ENCODE results near the gene C19orf44. TPM values are rescaled to one million over a fixed set of nuclear protein-coding genes. Genes with fewer than 3 reads are reported as not detected.
A peak's percentile ranks its signal among the peaks of the same experiment; 100 is the strongest.

C19orf44 gene
- total and polyA plus RNA-seq, 4 donors: 3.7 to 15.6 (median 10.6) TPM

DNA sequence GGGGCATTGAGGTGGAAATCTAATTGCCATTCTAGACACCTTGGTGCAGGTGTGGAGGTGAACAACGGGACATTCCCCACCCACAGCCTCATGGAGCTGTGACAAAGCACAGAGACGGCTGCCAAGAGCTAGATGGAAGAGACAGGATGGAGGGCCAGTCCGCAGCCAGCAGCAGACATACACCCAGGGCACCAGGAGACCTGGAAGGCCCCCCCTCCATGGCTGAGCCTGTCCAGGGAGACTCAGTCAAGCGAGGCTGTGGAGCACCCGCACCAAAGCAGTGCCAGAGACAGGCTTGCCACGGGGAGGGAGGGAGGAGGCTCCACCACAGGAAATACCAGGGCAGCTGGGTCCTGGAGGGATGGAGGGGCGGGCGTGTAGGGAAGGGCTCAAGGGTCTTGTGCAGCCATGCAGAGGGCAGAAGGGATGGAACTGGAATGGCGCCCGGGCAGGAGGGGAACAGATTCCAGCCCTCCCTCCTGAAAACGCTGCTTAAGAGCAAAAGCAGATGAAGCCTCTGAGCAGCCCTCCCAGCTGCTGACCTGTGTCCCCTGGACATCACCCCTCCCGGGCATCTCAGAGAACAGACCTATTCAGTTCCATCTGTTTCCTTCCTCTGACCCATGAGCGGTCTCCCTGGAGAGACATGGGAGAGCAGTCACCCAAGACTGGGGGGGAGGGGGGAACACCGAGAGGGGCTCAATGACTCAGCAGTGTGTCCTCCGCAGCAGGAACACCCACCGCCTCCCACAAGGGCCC is 38.8 kb upstream of the C19orf44 start:
- Histone ChIP-seq H3K27ac (ENCODE audit: low read depth, low read length) (peak overlapping the region; percentile 54), H3K9me3 (ENCODE audit: control insufficient read depth, insufficient read depth, low read length) (no peaks in the 10 kb centered on the region), H3K36me3 (ENCODE audit: control insufficient read depth, insufficient read depth, low read length) (peaks cover 8% of the 10 kb centered on the region), H3K4me3 (ENCODE audit: low read depth, low read length) (no peak overlapping the region), H3K4me1 (ENCODE audit: control insufficient read depth, insufficient read depth, low read length) (peaks cover 66% of the 10 kb centered on the region), H3K27me3 (ENCODE audit: control insufficient read depth, insufficient read depth, low read length) (no peaks in the 10 kb centered on the region)
- WGBS (ENCODE audit: insufficient coverage): 29% methylated on average over 12 of the region's 16 CpGs
- DNase-seq (ENCODE audit: low read depth in 4 of 6, low spot score in 6 of 6): peak in 1 of 6 donors; percentile 60

DNA sequence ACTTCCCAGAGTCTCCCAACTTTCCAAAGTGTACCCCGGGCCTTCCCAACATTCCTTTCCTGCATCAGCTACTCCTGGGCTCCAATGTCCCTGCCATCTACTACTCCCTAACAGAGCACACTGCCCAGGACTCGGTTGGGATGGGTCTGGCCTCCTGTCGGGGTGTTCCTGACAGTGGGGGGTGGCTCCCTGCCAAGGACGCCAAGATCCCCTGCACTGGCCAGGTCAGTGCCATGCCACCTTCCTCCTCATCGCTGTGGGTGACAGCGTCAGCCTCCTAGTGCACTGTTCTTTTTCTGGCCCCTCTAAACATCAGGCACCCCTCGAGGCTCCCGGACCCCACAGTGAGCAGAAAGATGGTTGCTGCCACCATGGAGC is 38.3 kb upstream of the C19orf44 start:
- no peak for DNase-seq (ENCODE audit: low read depth in 4 of 6, low spot score in 6 of 6)
- H3K9me3 ChIP-seq (ENCODE audit: control insufficient read depth, insufficient read depth, low read length): no peaks in the 10 kb centered on the region
- WGBS (ENCODE audit: insufficient coverage): 58% methylated on average over 8 of the region's 8 CpGs
- peaks cover 8% of the 10 kb centered on the region for H3K36me3 ChIP-seq (ENCODE audit: control insufficient read depth, insufficient read depth, low read length)
- H3K4me3 ChIP-seq (ENCODE audit: low read depth, low read length): no peak overlapping the region
- H3K27ac ChIP-seq (ENCODE audit: low read depth, low read length): peak overlapping the region; percentile 54
- H3K4me1 ChIP-seq (ENCODE audit: control insufficient read depth, insufficient read depth, low read length): peaks cover 68% of the 10 kb centered on the region
- no peaks in the 10 kb centered on the region for H3K27me3 ChIP-seq (ENCODE audit: control insufficient read depth, insufficient read depth, low read length)

DNA sequence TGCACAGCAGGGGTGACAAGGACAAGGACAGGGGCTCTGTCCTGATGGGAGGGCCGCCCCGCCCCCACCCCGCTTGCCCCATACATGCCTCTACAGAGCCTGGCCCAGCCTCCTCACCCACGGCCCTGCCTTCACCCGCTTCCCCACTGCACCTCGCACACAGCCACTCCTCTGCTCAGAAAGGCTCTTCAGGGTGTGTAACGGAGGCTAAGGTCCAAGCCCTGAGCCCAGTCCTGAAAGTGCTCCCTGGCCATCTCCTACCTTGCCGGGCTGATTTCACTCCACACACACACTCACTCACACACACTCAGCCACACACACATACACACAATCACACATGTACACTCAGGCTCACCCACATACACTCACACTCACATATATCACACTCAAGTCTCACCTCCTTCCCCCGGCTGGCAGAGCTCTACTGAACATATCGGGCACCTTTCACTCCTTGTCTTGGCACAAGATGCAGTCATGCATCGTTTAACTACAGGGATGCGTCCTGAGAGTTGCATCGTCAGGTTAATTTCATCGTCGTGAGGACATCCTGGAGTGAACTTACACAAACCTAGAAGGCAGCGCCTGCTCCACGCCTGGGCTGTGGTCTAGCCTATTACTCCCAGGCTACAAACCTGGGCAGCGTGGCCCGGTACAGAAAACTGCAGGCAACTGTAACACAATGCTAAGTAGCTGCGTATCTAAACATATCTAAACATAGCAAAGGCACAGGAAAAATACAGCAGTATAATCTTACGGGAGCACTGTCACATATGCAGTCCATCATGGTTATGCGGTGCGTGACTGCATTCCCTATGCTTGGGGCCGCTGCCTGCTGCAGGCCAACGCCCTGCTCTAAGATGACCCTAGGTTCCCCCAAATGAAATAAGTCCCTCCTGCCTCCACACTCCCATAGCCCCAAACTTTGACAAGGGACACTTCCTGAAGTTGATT is 37.5 kb upstream of the C19orf44 start:
- whole genome bisulfite sequencing (ENCODE audit: insufficient coverage): 75% methylated on average over 25 of the region's 25 CpGs
- Histone ChIP-seq H3K36me3 (ENCODE audit: control insufficient read depth, insufficient read depth, low read length) (peaks cover 8% of the 10 kb centered on the region), H3K9me3 (ENCODE audit: control insufficient read depth, insufficient read depth, low read length) (no peaks in the 10 kb centered on the region), H3K4me1 (ENCODE audit: control insufficient read depth, insufficient read depth, low read length) (peaks cover 64% of the 10 kb centered on the region), H3K27ac (ENCODE audit: low read depth, low read length) (no peak overlapping the region), H3K27me3 (ENCODE audit: control insufficient read depth, insufficient read depth, low read length) (no peaks in the 10 kb centered on the region), H3K4me3 (ENCODE audit: low read depth, low read length) (no peak overlapping the region)
- no peak for DNase-seq (ENCODE audit: low read depth in 4 of 6, low spot score in 6 of 6)

DNA sequence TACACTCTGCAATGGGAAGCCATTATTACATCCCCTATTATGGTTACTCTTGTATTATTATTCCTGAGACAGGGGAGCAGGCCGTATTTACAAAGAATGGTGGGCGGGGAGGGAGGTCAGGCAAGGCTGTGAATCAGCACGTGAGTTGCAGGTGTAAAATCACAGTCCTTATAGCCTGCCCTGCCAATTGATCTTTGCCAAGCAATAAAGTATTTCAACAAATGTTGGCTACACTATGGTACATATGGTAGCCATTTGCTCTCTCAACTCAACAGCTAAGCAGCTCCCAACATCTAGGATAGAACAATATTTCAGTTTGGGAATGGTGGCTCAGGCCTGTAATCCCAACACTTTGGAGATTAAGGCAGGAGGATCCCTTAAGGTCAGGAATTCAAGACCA is 36.5 kb upstream of the C19orf44 start:
- no peak overlapping the region for H3K27ac ChIP-seq (ENCODE audit: low read depth, low read length)
- DNase-seq (ENCODE audit: low read depth in 4 of 6, low spot score in 6 of 6): no peak
- H3K9me3 ChIP-seq (ENCODE audit: control insufficient read depth, insufficient read depth, low read length): no peaks in the 10 kb centered on the region
- no CpG with 5 or more reads among the region's 3 CpGs for WGBS (ENCODE audit: insufficient coverage)
- H3K4me3 ChIP-seq (ENCODE audit: low read depth, low read length): no peak overlapping the region
- H3K27me3 ChIP-seq (ENCODE audit: control insufficient read depth, insufficient read depth, low read length): no peaks in the 10 kb centered on the region
- peaks cover 8% of the 10 kb centered on the region for H3K36me3 ChIP-seq (ENCODE audit: control insufficient read depth, insufficient read depth, low read length)
- H3K4me1 ChIP-seq (ENCODE audit: control insufficient read depth, insufficient read depth, low read length): peaks cover 58% of the 10 kb centered on the region

DNA sequence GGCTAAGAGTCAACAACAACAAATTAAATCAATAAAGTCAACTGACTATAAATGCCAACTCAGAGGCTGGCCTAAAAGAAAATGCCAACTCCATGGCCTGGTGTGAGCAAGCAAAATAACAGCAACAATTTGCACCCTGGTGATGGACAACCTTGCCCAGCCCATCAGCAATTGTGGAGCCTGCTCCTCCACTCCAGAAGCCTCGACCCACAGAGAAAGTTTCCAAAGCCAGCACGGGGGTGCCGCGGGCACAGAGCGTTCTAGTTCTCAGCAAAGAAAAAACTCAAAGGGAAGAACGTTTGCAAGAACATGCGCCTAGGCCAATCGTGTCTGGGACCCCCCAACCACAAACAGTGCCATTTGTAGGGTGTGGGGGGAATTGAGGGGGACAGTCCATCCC is 35.7 kb upstream of the C19orf44 start:
- no peak overlapping the region for H3K27ac ChIP-seq (ENCODE audit: low read depth, low read length)
- no peaks in the 10 kb centered on the region for H3K9me3 ChIP-seq (ENCODE audit: control insufficient read depth, insufficient read depth, low read length)
- 40% methylated on average over 2 of the region's 8 CpGs for WGBS (ENCODE audit: insufficient coverage)
- peaks cover 14% of the 10 kb centered on the region for H3K36me3 ChIP-seq (ENCODE audit: control insufficient read depth, insufficient read depth, low read length)
- peaks cover 54% of the 10 kb centered on the region for H3K4me1 ChIP-seq (ENCODE audit: control insufficient read depth, insufficient read depth, low read length)
- H3K4me3 ChIP-seq (ENCODE audit: low read depth, low read length): no peak overlapping the region
- DNase-seq (ENCODE audit: low read depth in 4 of 6, low spot score in 6 of 6): no peak
- no peaks in the 10 kb centered on the region for H3K27me3 ChIP-seq (ENCODE audit: control insufficient read depth, insufficient read depth, low read length)

DNA sequence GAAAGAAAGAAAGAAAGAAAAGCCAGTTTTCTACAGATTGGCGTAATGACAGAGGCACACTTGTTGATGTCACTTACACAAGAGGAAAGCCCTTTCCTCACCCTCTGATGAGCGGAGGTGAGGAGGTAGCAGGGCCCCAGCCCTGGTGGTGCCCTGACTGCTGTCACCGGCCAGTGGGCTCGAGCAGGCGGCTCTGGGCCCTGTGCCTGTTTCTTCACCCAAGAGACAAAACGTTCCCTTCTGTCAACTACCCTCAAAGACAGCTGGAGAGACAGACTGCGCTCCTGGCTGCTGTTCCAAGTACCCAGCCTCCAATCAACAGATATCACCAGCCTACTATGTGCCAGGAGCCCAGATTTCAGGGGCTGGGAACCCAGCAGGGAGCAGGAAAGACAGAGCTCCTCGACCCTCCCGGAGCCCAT is 34.6 kb upstream of the C19orf44 start:
- Histone ChIP-seq H3K4me3 (ENCODE audit: low read depth, low read length) (no peak overlapping the region), H3K27me3 (ENCODE audit: control insufficient read depth, insufficient read depth, low read length) (no peaks in the 10 kb centered on the region), H3K4me1 (ENCODE audit: control insufficient read depth, insufficient read depth, low read length) (peaks cover 54% of the 10 kb centered on the region), H3K27ac (ENCODE audit: low read depth, low read length) (no peak overlapping the region), H3K36me3 (ENCODE audit: control insufficient read depth, insufficient read depth, low read length) (peaks cover 15% of the 10 kb centered on the region), H3K9me3 (ENCODE audit: control insufficient read depth, insufficient read depth, low read length) (no peaks in the 10 kb centered on the region)
- peak in 1 of 6 donors; percentile 90 for DNase-seq (ENCODE audit: low read depth in 4 of 6, low spot score in 6 of 6)
- WGBS (ENCODE audit: insufficient coverage): 49% methylated on average over 9 of the region's 9 CpGs

DNA sequence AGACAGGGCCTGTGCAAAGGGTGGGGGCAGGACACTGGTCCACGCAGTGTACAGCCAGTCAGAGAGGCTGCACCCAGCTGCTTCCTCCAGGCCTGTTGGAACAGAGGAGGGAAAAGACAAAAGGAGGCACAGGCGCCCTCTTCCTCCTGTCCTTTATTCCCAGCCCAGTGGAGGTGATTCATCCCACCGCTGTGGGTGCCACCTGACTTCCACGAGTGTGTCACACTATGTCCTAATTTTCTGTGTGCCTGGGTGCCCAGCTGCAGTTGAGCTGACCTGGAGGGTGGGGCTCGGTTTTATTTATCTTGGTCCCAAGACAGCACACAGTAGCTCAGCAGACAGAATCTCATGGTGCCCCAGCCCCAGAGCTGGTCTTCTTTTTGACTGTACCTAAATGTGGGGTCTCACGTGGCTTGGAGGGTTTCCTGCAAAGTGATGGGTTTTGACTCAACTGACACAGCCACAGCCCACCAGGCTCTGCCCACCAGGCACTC is 33.4 kb upstream of the C19orf44 start:
- no peak overlapping the region for H3K27ac ChIP-seq (ENCODE audit: low read depth, low read length)
- no peak for DNase-seq (ENCODE audit: low read depth in 4 of 6, low spot score in 6 of 6)

DNA sequence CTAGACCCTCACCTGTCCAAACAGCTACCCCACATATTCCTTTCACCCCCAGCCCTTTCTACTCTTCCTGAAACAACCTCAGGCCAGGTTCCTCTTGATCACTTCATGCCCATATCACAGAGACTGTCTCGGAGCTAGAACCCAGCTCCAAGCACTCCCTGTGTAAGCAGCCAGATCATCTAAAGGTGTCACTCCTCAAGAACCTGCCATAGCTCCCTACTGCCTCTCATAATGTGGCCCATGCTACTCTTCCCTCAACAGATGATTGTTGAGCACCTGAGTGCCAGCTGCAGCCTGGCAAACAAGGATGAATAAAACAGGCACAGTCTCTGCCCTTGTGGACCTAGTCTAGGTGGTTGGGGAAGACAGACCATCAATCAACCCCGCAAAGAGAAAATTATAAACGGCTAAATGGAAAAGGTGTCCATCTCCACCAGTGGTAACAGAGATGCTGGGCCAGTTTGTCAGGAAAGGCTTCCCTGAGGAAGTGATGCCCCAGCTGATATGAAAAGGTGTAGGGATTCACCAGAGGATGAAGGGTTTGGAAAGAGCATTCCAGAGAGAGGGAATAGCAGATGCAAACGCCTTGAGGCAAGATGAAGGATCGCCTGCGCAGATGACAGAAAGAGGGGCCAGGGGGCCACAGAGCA is 32.7 kb upstream of the C19orf44 start:
- DNase-seq (ENCODE audit: low read depth in 4 of 6, low spot score in 6 of 6): no peak
- WGBS (ENCODE audit: insufficient coverage): 79% methylated on average over 6 of the region's 6 CpGs
- Histone ChIP-seq H3K4me1 (ENCODE audit: control insufficient read depth, insufficient read depth, low read length) (peaks cover 53% of the 10 kb centered on the region), H3K36me3 (ENCODE audit: control insufficient read depth, insufficient read depth, low read length) (peaks cover 15% of the 10 kb centered on the region), H3K27me3 (ENCODE audit: control insufficient read depth, insufficient read depth, low read length) (no peaks in the 10 kb centered on the region), H3K9me3 (ENCODE audit: control insufficient read depth, insufficient read depth, low read length) (no peaks in the 10 kb centered on the region), H3K4me3 (ENCODE audit: low read depth, low read length) (no peak overlapping the region), H3K27ac (ENCODE audit: low read depth, low read length) (no peak overlapping the region)

More for the DNA sequence above, 33.4 kb upstream of the C19orf44 start:
- 81% methylated on average over 4 of the region's 6 CpGs for WGBS (ENCODE audit: insufficient coverage)
- Histone ChIP-seq H3K27me3 (ENCODE audit: control insufficient read depth, insufficient read depth, low read length) (no peaks in the 10 kb centered on the region), H3K9me3 (ENCODE audit: control insufficient read depth, insufficient read depth, low read length) (no peaks in the 10 kb centered on the region), H3K36me3 (ENCODE audit: control insufficient read depth, insufficient read depth, low read length) (peaks cover 15% of the 10 kb centered on the region), H3K4me1 (ENCODE audit: control insufficient read depth, insufficient read depth, low read length) (peaks cover 53% of the 10 kb centered on the region), H3K4me3 (ENCODE audit: low read depth, low read length) (no peak overlapping the region)

DNA sequence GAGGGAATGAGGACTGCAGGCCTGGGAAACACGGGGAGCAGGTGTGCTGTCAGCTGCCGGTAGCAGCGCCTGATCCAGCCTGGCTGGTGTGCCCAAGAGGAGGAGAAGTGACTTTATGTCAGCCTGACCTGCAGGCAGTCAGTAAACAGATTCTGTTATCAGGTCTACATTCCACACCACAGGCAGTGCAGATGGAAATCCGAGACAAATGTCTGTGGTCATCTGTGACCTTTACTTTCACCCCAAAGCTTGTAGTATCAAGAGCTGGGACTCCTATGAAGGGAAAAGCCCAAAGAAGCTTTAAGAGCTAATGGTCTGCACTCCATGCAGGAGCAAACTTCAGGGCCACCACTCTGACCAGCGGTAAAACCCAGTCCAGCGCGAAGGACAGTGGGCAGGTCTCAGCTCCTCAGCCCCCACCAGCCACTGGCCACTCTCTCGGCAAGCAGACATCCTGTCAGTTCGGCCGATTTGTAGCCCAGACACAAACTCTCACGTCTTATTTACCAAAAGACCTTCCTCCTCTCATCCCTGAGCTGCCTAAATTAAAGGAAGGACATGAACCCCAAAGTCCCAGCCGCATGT is 32.1 kb upstream of the C19orf44 start:
- Histone ChIP-seq H3K36me3 (ENCODE audit: control insufficient read depth, insufficient read depth, low read length) (peaks cover 19% of the 10 kb centered on the region), H3K27ac (ENCODE audit: low read depth, low read length) (no peak overlapping the region), H3K4me3 (ENCODE audit: low read depth, low read length) (no peak overlapping the region), H3K27me3 (ENCODE audit: control insufficient read depth, insufficient read depth, low read length) (no peaks in the 10 kb centered on the region), H3K9me3 (ENCODE audit: control insufficient read depth, insufficient read depth, low read length) (no peaks in the 10 kb centered on the region), H3K4me1 (ENCODE audit: control insufficient read depth, insufficient read depth, low read length) (peaks cover 51% of the 10 kb centered on the region)
- 77% methylated on average over 12 of the region's 12 CpGs for WGBS (ENCODE audit: insufficient coverage)
- no peak for DNase-seq (ENCODE audit: low read depth in 4 of 6, low spot score in 6 of 6)
